Ovary (tissue), 3 donors: ENCODE results near the gene FRYL.

Experiments used
- CTCF ChIP-seq, 3 donors: fragments of 450-650 bp in 2 of 3; fragments of 200-600 bp in 1 of 3; IDR thresholded peaks; one replicate each; pipeline versions ENCODE4 v1.5.1 to v1.8.0; 2016 to 2022; ENCODE audit warnings: antibody characterized with exemption in 3 of 3, mild to moderate bottlenecking in 1 of 3
- EP300 ChIP-seq: sonication (generic); formaldehyde crosslinking; IDR thresholded peaks from one replicate; pipeline ENCODE4 v1.6.1; 2017; ENCODE audit warnings: antibody characterized with exemption
- donor health status: DM: no; HTN: no; CAD: no.

GRCh38 chr4:48673537-48673936 lies 106.5 kb downstream of the FRYL start:
- TF ChIP-seq EP300 (no peak), CTCF (IDR thresholded peaks at IDR 0.05) (no peak)
